Measurements from ENCODE around the gene EVA1A.

Gene EVA1A

GRCh38 chr2:75589391-75590105 is 28.8 kb upstream of the EVA1A start:
- no peak for DNase-seq (ENCODE audit: low read depth)

GRCh38 chr2:75587954-75588587 is 27.3 kb upstream of the EVA1A start:
- DNase-seq (ENCODE audit: low read depth) = no peak

DNA sequence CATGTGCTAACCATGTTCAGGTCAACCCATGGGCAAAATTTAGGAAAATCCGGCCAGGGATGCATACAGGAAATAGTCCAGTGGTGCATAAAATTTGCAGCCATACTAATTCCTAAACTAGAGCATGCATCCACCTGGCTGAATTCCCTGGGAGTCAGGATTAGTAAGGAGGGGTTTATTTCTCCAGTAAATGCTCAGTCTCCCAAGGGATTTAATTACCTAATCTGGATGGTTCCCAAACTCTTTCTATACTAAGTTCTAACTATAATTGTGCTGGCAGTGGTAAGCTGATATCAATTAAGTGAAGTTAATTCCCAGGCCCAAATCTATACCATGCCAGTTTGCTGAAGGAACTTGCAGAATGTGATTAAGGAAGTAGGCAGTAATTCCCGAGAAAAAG is 26.2 kb upstream of the EVA1A start:
- no peak for DNase-seq (ENCODE audit: low read depth)

- no peak for DNase-seq (ENCODE audit: low read depth)
Observed at GRCh38 chr2:75582840-75583239, 22.1 kb upstream of the EVA1A start.

GRCh38 chr2:75580606-75581005 is 19.9 kb upstream of the EVA1A start:
- DNase-seq (ENCODE audit: low read depth) = no peak

- no peak for DNase-seq (ENCODE audit: low read depth)
Observed at GRCh38 chr2:75580156-75580555, 19.4 kb upstream of the EVA1A start.

- no peak for DNase-seq (ENCODE audit: low read depth)
Observed at GRCh38 chr2:75579186-75579585, 18.4 kb upstream of the EVA1A start.

- no peak for DNase-seq (ENCODE audit: low read depth)
Observed at GRCh38 chr2:75577280-75577679, 16.5 kb upstream of the EVA1A start.

GRCh38 chr2:75574106-75574505 is 13.4 kb upstream of the EVA1A start:
- DNase-seq (ENCODE audit: low read depth) = no peak

- no peak for DNase-seq (ENCODE audit: low read depth)
Observed at GRCh38 chr2:75573145-75573878, 12.6 kb upstream of the EVA1A start.

DNA sequence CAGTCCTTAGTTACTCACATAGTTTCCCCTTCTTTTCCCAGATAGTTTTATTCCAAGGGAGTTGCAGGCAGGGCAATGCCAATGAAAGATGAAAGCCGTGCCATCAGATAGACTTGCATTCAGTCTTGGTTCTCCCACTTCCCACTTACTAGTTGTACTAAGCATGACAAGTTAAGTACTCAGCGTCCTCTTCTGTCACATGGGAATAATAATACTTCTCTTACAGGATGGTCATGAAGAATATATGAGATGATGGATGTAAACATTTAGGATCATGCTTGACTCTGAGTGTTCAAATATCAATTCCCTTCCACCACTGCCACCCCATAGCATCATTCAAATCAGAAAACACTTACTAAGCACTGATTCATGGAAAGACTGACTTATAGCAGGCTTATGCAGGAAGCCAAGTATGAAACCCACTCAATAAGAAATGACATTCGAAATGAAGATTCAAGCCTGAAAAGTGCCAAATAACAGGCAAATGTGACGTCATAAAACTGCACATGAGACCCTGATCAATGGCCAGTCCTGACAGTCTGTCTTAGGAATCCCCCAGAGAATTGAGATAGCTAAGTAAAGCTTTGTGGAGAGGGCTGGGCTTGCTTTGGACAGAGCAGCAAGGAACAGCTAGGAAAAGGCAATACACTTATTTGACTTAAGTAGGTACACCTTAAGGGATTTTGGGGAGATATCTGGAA is 11.1 kb upstream of the EVA1A start:
- no peak for DNase-seq (ENCODE audit: low read depth)

- DNase-seq (ENCODE audit: low read depth) = no peak
Observed at GRCh38 chr2:75570948-75571729, 10.4 kb upstream of the EVA1A start.

GRCh38 chr2:75570024-75570947 is 9.5 kb upstream of the EVA1A start:
- no peak for DNase-seq (ENCODE audit: low read depth)

GRCh38 chr2:75569546-75569945 is 8.8 kb upstream of the EVA1A start:
- DNase-seq (ENCODE audit: low read depth) = no peak

- DNase-seq (ENCODE audit: low read depth) = no peak
Observed at GRCh38 chr2:75568174-75568573, 7.4 kb upstream of the EVA1A start.

DNA sequence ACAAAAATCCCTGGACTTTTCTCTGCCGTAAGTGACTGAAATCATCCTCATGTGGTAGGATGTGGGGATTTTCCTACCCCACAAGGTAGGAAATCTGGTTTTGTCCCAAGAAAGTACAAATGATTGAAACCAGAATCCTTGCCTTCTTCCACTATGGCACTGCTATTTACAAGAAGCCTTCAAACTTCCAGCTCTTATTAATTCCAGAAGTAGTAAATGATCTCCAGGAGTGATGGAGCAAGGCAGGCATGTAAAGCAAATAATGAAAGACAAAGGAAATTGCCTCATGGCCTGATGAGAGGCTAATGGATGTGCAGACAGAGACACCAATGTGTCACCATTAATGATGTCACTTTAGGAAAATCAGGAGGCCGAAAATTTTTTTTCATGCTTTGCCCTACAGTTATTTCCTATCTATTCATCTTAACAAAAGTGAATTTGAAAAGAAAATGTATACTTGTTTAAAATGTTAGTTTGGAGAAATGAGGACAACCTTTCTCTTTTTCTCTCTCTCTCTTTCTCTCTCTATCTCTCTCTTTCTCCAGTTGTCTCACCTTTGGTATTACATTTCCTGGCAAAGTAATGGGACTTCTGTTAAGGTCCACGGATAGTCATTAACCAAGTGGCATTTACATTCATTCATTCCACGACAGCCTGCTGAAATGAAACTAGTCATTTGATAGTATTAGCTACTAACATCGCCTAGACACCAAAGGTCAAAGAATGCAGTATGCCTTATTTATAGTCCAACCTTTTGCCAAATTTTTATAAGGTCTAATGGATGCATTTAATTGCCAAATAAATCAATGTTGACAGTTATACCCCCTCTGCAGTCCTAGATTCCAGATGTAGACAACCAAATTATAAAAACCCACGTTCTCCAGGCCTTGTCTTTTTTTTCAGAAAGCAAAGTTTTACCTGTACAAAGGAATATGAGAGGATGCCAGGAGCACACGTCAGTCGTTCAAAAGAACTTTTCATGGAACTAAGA is 5.0 kb upstream of the EVA1A start:
- DNase-seq (ENCODE audit: low read depth) = no peak

GRCh38 chr2:75564713-75565359 is 4.1 kb upstream of the EVA1A start:
- no peak for DNase-seq (ENCODE audit: low read depth)

GRCh38 chr2:75564026-75564688 is 3.4 kb upstream of the EVA1A start:
- DNase-seq (ENCODE audit: low read depth) = no peak

Data from stimulated activated CD8-positive, alpha-beta memory T cell treated with anti-CD3 and anti-CD28 coated beads, Interleukin-12 subunit alpha, Interleukin-12 subunit beta, amount 100 ng/mL, for 4 hours (primary cell).